Skeletal muscle satellite cell (primary cell): ENCODE data around the gene RALGAPA1.
"Not testable (repeated sequence)": the region's sequence is repeated elsewhere in the genome, so short reads cannot be mapped to it uniquely, and the experiment has no call there.

Source experiments
- H3K27me3 ChIP-seq: 2 replicates; pipeline ENCODE4 v1.7.0; 2013; ENCODE audit warnings: low read length; ENCODE audit not compliant: control insufficient read depth, insufficient read depth
- H3K36me3 ChIP-seq: 2 replicates; pipeline ENCODE4 v1.7.0; 2013; ENCODE audit warnings: mild to moderate bottlenecking, control low read depth, low read length; ENCODE audit not compliant: insufficient read depth
- H3K4me1 ChIP-seq: 2 replicates; pipeline ENCODE4 v1.7.0; 2013; ENCODE audit warnings: low read length; ENCODE audit not compliant: control insufficient read depth, insufficient read depth
- H3K4me2 ChIP-seq: 2 replicates; pipeline ENCODE4 v1.7.0; 2013; ENCODE audit warnings: mild to moderate bottlenecking, low read length
- H3K4me3 ChIP-seq: 2 replicates; pipeline ENCODE4 v1.7.0; 2013; ENCODE audit warnings: low read length
- H3K9ac ChIP-seq: 2 replicates; pipeline ENCODE4 v1.7.0; 2013; ENCODE audit warnings: mild to moderate bottlenecking, low read depth, low read length, moderate library complexity
- H3K9me3 ChIP-seq: replicated peaks from 2 replicates; pipeline ENCODE4 v1.7.0; 2013; ENCODE audit warnings: mild to moderate bottlenecking, control low read depth, low read length

The RALGAPA1 gene

GRCh38 chr14:35637269-35637668, 171.8 kb downstream of the RALGAPA1 start:
- Histone ChIP-seq H3K4me1 (no peaks in the 10 kb centered on the region), H3K9me3 (no peaks in the 10 kb centered on the region), H3K4me3 (no peak overlapping the region), H3K27me3 (no peaks in the 10 kb centered on the region), H3K36me3 (no peaks in the 10 kb centered on the region), H3K9ac (no peak overlapping the region), H3K4me2 (no peak overlapping the region)

DNA sequence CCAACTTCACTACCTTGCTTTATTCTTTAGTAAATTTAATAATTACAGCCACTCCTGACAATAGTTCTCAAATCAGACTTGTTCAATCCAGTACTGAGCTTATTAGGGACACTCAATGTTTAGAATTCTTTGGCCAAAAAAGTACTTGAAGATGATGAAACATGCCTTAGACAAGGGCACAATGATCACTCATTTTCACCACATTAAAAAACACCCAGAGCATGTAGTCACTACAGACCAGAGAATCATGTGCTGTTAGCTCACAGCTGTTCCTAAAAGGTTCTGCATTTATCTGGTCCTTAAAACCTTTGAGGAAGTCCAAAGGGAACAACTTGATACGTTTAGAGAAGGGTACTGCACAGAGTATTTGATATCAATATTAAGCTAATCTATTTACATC, 176.4 kb downstream of the RALGAPA1 start:
- Histone ChIP-seq H3K9me3 (no peaks in the 10 kb centered on the region), H3K4me2 (no peak overlapping the region), H3K36me3 (no peaks in the 10 kb centered on the region), H3K9ac (no peak overlapping the region), H3K4me1 (no peaks in the 10 kb centered on the region), H3K4me3 (no peak overlapping the region), H3K27me3 (no peaks in the 10 kb centered on the region)

- no peaks in the 10 kb centered on the region for H3K9me3 ChIP-seq
- H3K36me3 ChIP-seq: no peaks in the 10 kb centered on the region
- no peak overlapping the region for H3K9ac ChIP-seq
These were observed 176.8 kb downstream of the RALGAPA1 start for GRCh38 chr14:35632271-35632670.

DNA sequence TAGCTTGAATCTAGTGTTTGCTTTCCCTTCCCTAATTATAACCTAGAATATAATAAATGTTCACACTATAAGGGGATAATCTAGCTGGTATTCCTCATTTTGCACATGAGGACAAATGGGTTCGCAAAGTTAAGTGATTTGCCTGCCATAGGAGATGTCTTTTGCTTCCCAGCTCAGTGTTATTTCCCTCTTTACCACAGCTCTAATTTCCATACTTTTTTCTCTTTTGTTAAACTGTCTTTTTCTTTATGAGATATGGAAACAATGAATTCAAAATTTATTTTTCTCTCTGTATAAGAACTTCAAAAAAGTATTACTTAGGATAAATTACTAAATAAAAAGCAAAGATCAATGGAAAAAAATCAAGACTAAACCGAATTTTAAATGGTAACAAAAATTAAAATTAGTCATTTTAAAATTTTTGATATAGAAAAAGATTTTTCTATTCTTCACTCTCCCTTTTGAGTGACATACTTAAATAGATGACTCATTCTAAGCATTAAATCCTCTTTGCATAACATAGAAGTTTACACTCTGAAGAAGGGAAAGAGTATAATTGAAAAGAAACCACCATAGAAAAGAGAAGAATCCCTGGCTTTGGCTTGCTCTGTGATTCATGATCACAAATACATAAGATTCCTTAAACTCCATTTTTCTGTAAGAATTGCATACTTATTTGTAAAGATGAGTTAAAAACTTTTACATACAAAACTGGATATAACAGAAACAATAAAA, 177.9 kb downstream of the RALGAPA1 start:
- no peaks in the 10 kb centered on the region for H3K4me1 ChIP-seq
- H3K36me3 ChIP-seq: no peaks in the 10 kb centered on the region
- no peaks in the 10 kb centered on the region for H3K27me3 ChIP-seq
- H3K4me2 ChIP-seq: no peak overlapping the region
- H3K9me3 ChIP-seq: no peaks in the 10 kb centered on the region
- no peak overlapping the region for H3K9ac ChIP-seq
- no peak overlapping the region for H3K4me3 ChIP-seq

More at GRCh38 chr14:35632271-35632670, 176.8 kb downstream of the RALGAPA1 start:
- Histone ChIP-seq H3K27me3 (no peaks in the 10 kb centered on the region), H3K4me3 (no peak overlapping the region), H3K4me2 (no peak overlapping the region), H3K4me1 (no peaks in the 10 kb centered on the region)

GRCh38 chr14:35628989-35629388, 180.1 kb downstream of the RALGAPA1 start:
- Histone ChIP-seq H3K36me3 (no peaks in the 10 kb centered on the region), H3K9me3 (no peaks in the 10 kb centered on the region), H3K4me1 (no peaks in the 10 kb centered on the region), H3K4me3 (no peak overlapping the region), H3K4me2 (no peak overlapping the region), H3K27me3 (no peaks in the 10 kb centered on the region), H3K9ac (no peak overlapping the region)

GRCh38 chr14:35626947-35627346, 182.1 kb downstream of the RALGAPA1 start:
- not testable (repeated sequence) for H3K36me3 ChIP-seq, H3K4me2 ChIP-seq

GRCh38 chr14:35621996-35622395, 187.1 kb downstream of the RALGAPA1 start:
- H3K4me2 ChIP-seq, H3K36me3 ChIP-seq, H3K4me3 ChIP-seq, H3K4me1 ChIP-seq, H3K27me3 ChIP-seq, H3K9me3 ChIP-seq, H3K9ac ChIP-seq: not testable (repeated sequence)

More at GRCh38 chr14:35626947-35627346, 182.1 kb downstream of the RALGAPA1 start:
- not testable (repeated sequence) for H3K9me3 ChIP-seq, H3K4me3 ChIP-seq, H3K4me1 ChIP-seq, H3K9ac ChIP-seq, H3K27me3 ChIP-seq

- H3K4me1 ChIP-seq, H3K9me3 ChIP-seq, H3K4me2 ChIP-seq, H3K27me3 ChIP-seq, H3K36me3 ChIP-seq, H3K4me3 ChIP-seq, H3K9ac ChIP-seq: not testable (repeated sequence)
These were observed 189.1 kb downstream of the RALGAPA1 start for GRCh38 chr14:35619998-35620397.

- H3K9me3 ChIP-seq, H3K36me3 ChIP-seq, H3K9ac ChIP-seq, H3K4me1 ChIP-seq, H3K4me2 ChIP-seq, H3K27me3 ChIP-seq, H3K4me3 ChIP-seq: not testable (repeated sequence)
These were observed 189.6 kb downstream of the RALGAPA1 start for GRCh38 chr14:35619461-35619860.

DNA sequence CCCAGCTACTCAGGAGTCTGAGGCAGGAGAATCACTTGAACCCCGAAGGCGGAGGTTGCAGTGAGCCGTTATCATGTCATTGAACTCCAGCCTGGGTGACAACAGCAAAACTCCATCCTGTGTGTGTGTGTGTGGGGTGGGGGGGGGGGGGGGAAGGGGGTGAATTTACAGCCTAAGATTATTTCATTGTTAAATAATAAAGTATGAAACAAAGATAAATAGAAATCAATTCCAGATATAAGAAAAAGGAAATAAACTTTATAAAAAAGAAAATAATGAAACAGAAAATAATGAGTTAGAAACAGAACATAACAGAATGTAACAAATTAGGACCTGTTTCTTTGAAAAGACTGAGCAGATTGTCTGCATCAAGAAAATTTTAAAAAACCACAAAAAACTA, 191.6 kb downstream of the RALGAPA1 start:
- Histone ChIP-seq H3K27me3 (no peaks in the 10 kb centered on the region), H3K9me3 (no peaks in the 10 kb centered on the region), H3K36me3 (peaks cover 4% of the 10 kb centered on the region), H3K9ac (no peak overlapping the region), H3K4me2 (no peak overlapping the region), H3K4me1 (no peaks in the 10 kb centered on the region), H3K4me3 (no peak overlapping the region)

GRCh38 chr14:35607380-35607779, 201.7 kb downstream of the RALGAPA1 start:
- Histone ChIP-seq H3K9ac (no peak overlapping the region), H3K4me1 (no peaks in the 10 kb centered on the region), H3K36me3 (no peaks in the 10 kb centered on the region), H3K9me3 (no peaks in the 10 kb centered on the region), H3K27me3 (no peaks in the 10 kb centered on the region), H3K4me3 (no peak overlapping the region), H3K4me2 (no peak overlapping the region)

GRCh38 chr14:35600253-35600652, 208.8 kb downstream of the RALGAPA1 start:
- Histone ChIP-seq H3K4me3 (no peak overlapping the region), H3K9me3 (no peaks in the 10 kb centered on the region), H3K4me2 (no peak overlapping the region), H3K36me3 (peaks cover 5% of the 10 kb centered on the region), H3K9ac (no peak overlapping the region), H3K4me1 (no peaks in the 10 kb centered on the region), H3K27me3 (no peaks in the 10 kb centered on the region)
